Natural killer cell (primary cell): ENCODE results near the gene RPS2. TPM values are rescaled to one million over a fixed set of nuclear protein-coding genes. Genes with fewer than 3 reads are reported as not detected.

Experiments
- ATAC-seq, 3 donors: fragments of 150-1000 bp in 2 of 3; fragments of 200-7000 bp in 1 of 3; cut with Tn5 transposase; 1 replicate in 1 of 3; 2 replicates in 2 of 3; pipeline ENCODE4 v1.10.0; 2021; ENCODE audit warnings: mild to moderate bottlenecking in 2 of 3, moderate library complexity in 2 of 3
- DNase-seq, 2 donors: peaks; one replicate each; pipeline versions ENCODE4 v3.0.0 to v3.0.0-alpha.2; 2013 to 2021; ENCODE audit warnings: mixed read lengths in 1 of 2
- H3K27ac ChIP-seq: one replicate; pipeline ENCODE4 v1.5.1; 2013; ENCODE audit warnings: mild to moderate bottlenecking, low read length
- H3K27me3 ChIP-seq: one replicate; pipeline ENCODE4 v1.6.1; 2013; ENCODE audit warnings: low read length; ENCODE audit not compliant: control insufficient read depth, insufficient read depth
- H3K36me3 ChIP-seq: one replicate; pipeline ENCODE4 v1.6.1; 2013; ENCODE audit warnings: low read length; ENCODE audit not compliant: control insufficient read depth, insufficient read depth
- H3K4me1 ChIP-seq: one replicate; pipeline ENCODE4 v1.6.1; 2013; ENCODE audit warnings: low read length; ENCODE audit not compliant: control insufficient read depth, insufficient read depth
- H3K4me3 ChIP-seq: one replicate; pipeline ENCODE4 v1.5.1; 2013; ENCODE audit warnings: low read length
- H3K9me3 ChIP-seq: one replicate; pipeline ENCODE4 v1.6.1; 2013; ENCODE audit warnings: low read length; ENCODE audit not compliant: control insufficient read depth, insufficient read depth
- H3K27ac Mint-ChIP-seq, 2 donors: one replicate each; pipeline ENCODE4 v1.8.0; 2022; ENCODE audit warnings: mild to moderate bottlenecking in 2 of 2, mixed read lengths in 2 of 2, moderate library complexity in 1 of 2
- H3K27me3 Mint-ChIP-seq, 2 donors: one replicate each; pipeline ENCODE4 v1.8.0; 2022; ENCODE audit warnings: low read depth in 2 of 2, mixed read lengths in 2 of 2
- H3K36me3 Mint-ChIP-seq: one replicate; pipeline ENCODE4 v1.8.0; 2022; ENCODE audit warnings: mixed read lengths
- H3K4me1 Mint-ChIP-seq, 2 donors: one replicate each; pipeline ENCODE4 v1.8.0; 2022; ENCODE audit warnings: mixed read lengths in 2 of 2
- H3K4me3 Mint-ChIP-seq: one replicate; pipeline ENCODE4 v1.8.0; 2022; ENCODE audit warnings: mild to moderate bottlenecking, moderate library complexity, mixed read lengths
- H3K9me3 Mint-ChIP-seq, 2 donors: one replicate each; pipeline ENCODE4 v1.8.0; 2022; ENCODE audit warnings: mixed read lengths in 2 of 2
- WGBS: methylation state at CpG from one replicate; pipeline ENCODE4 v1.1.7; 2013; ENCODE audit warnings: missing lambda C conversion rate; ENCODE audit not compliant: insufficient coverage; 5-methylcytosine and 5-hydroxymethylcytosine counted together
- intact Hi-C: fragments of 100-400 bp; cut with micrococcal nuclease; formaldehyde crosslinking; loops from one replicate; pipeline ENCODE4 v1.14.2; 2022
- total RNA-seq, 4 donors: library from RNA; stranded (reverse); fragments of 120-200 nt in 1 of 4; gene quantifications; one replicate each; pipeline versions ENCODE4 v1.2.3 to v1.2.4, GENCODE V29; 2013 to 2022
- TF ChIP-seq, protein P1 (sequence below): fragments of 200-600 bp; IDR thresholded peaks from one replicate; pipeline ENCODE4 v1.8.0; 2022; ENCODE audit warnings: antibody characterized with exemption

Gene RPS2
- total RNA-seq, 3 donors from 2014 or later (not counting 1 experiment from before 2014, with no cell fraction given), result 1,124 to 1,385 (median 1,274) TPM

DNA sequence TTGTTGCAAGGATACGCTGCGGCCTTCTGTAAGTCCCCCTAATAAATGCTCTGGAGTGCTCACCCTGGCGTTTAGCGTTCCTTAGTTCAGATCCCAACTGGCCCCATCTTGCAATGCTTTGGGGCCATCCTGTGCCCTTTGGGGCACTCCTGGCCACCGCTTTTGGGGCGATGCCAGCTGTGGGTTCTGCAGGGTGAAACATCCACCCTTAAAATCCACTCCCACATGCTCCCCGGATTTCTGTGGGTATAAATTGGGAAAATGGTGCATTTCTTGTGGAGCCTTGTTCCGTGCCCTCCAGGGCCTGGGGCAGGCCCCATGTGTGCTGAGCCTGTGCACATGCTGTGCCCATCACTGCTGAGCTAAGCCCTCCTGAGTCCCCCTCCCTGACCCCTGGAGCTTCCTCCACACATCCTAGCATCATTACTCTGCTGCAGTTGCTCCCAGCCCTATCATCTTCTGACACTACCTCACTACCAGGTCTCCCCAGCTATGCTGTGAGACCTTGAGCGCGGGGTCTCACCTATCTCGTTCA, 27.6 kb downstream of the RPS2 start:
- peaks cover 0 to 5% of the 10 kb centered on the region in 2 donors for H3K4me1 Mint-ChIP-seq
- 96% methylated on average over 9 of the region's 11 CpGs for WGBS
- Histone ChIP-seq H3K36me3 (peaks cover 15% of the 10 kb centered on the region), H3K4me3 (no peak overlapping the region), H3K9me3 (no peaks in the 10 kb centered on the region), H3K4me1 (peaks cover 19% of the 10 kb centered on the region), H3K27ac (no peak overlapping the region), H3K27me3 (no peaks in the 10 kb centered on the region)
- H3K36me3 Mint-ChIP-seq, result no peaks in the 10 kb centered on the region
- no peaks in the 10 kb centered on the region for H3K9me3 Mint-ChIP-seq
- DNase-seq (no peak), ATAC-seq (no peak)
- TF ChIP-seq, protein P1, sequence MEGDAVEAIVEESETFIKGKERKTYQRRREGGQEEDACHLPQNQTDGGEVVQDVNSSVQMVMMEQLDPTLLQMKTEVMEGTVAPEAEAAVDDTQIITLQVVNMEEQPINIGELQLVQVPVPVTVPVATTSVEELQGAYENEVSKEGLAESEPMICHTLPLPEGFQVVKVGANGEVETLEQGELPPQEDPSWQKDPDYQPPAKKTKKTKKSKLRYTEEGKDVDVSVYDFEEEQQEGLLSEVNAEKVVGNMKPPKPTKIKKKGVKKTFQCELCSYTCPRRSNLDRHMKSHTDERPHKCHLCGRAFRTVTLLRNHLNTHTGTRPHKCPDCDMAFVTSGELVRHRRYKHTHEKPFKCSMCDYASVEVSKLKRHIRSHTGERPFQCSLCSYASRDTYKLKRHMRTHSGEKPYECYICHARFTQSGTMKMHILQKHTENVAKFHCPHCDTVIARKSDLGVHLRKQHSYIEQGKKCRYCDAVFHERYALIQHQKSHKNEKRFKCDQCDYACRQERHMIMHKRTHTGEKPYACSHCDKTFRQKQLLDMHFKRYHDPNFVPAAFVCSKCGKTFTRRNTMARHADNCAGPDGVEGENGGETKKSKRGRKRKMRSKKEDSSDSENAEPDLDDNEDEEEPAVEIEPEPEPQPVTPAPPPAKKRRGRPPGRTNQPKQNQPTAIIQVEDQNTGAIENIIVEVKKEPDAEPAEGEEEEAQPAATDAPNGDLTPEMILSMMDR, result no peak
- H3K27me3 Mint-ChIP-seq, result no peaks in the 10 kb centered on the region
- H3K27ac Mint-ChIP-seq, result no peak overlapping the region
- no peak overlapping the region for H3K4me3 Mint-ChIP-seq
- intact Hi-C loops, result no loop called here

DNA sequence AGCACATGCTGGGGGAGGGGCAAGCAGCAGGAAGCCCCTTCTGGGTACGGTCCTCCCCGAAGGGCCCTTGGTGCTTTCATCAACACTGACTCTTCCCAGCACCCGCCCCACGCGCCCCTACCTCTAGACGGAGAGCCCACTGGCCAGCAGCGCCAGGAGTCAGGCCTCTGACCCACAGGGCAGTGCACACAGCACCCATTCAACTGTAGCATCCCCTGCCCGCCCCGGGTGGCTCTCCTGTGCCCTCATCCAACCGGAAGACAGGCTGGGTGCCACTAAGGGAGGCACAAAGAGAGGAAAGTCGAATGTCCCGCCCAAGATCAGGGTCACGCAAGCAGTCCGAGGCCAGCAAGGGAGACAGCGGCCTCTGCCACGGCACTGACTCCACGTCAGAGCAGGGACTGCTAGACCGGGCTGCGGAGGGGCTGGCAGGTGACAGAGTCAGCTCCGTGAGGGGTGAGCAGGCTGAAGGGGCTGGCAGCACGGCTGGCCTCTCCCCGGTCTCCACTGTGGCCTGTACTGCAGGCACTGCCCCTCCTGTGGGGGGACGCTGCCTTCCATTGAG, 31.4 kb downstream of the RPS2 start:
- no peaks in the 10 kb centered on the region for H3K4me1 Mint-ChIP-seq
- H3K4me1 ChIP-seq, result peaks cover 17% of the 10 kb centered on the region
- H3K4me3 ChIP-seq, result no peak overlapping the region
- H3K4me3 Mint-ChIP-seq, result no peak overlapping the region
- H3K9me3 Mint-ChIP-seq, result no peaks in the 10 kb centered on the region
- no peaks in the 10 kb centered on the region for H3K27me3 Mint-ChIP-seq
- H3K27me3 ChIP-seq, result no peaks in the 10 kb centered on the region
- H3K27ac Mint-ChIP-seq, result no peak overlapping the region
- no peaks in the 10 kb centered on the region for H3K9me3 ChIP-seq
- no peak overlapping the region for H3K27ac ChIP-seq
- WGBS, result 83% methylated on average over 23 of the region's 23 CpGs
- ATAC-seq, result no peak
- no peak for DNase-seq
- intact Hi-C loops, result no loop called here
- H3K36me3 ChIP-seq, result peaks cover 2% of the 10 kb centered on the region
- TF ChIP-seq, protein P1, result no peak
- no peaks in the 10 kb centered on the region for H3K36me3 Mint-ChIP-seq

DNA sequence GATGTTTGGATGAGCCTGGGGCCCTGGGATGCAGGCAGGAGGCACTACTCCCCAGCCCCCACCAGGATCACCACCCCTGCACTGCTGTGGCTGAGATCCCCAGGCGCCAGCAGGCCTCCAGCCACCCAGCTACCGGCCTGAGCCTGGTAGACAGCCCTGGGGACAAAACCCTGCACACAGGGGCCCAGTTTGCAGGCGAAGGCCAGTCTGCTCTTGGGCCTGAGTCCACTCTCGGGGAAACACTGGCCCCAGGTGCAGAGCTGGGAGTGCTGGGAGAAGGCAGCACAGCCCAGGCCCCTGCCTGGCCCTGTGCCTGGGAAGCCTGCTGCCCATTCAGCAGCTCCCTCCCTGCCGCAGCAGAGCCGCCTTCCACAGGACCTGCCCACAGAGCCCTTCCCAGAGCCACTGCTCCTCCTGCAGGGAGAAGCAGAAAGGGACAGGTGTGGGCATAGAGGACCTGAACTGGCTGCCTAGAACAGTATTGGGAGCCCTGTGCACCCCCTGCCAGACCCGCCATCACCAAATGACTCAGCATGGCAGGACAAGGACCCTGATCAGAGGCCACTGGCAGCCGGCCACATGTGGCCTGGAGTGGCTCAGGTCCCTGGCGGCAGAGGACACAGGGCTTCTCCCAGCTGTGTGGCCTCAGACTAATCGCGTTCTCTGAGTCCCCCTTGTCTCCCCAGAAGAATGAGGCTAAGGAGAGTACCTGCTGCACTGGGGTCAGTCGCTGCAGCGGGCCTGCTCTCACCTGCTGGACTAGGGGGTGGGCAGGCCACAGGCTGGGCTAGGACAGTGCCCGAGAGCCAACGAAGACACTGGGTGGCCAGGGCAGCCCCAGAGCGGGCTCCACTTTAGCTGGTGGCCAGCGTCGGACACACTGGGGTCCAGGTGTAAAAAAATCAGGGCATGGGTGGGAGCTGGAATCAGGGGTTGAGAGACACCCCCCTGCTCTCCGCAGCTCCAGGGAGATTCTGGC, 32.3 kb downstream of the RPS2 start:
- 90% methylated on average over 19 of the region's 19 CpGs for whole genome bisulfite sequencing
- H3K27me3 Mint-ChIP-seq, result no peaks in the 10 kb centered on the region
- no peak for ATAC-seq

More for the DNA sequence above, 32.3 kb downstream of the RPS2 start:
- no peak overlapping the region for H3K4me3 Mint-ChIP-seq
- Histone ChIP-seq H3K4me1 (peaks cover 11% of the 10 kb centered on the region), H3K9me3 (no peaks in the 10 kb centered on the region), H3K4me3 (no peak overlapping the region), H3K27me3 (no peaks in the 10 kb centered on the region), H3K36me3 (no peaks in the 10 kb centered on the region), H3K27ac (no peak overlapping the region)
- H3K27ac Mint-ChIP-seq, result no peak overlapping the region
- no peaks in the 10 kb centered on the region for H3K4me1 Mint-ChIP-seq
- intact Hi-C loops, result no loop called here
- TF ChIP-seq, protein P1, result no peak
- DNase-seq, result no peak
- H3K9me3 Mint-ChIP-seq, result no peaks in the 10 kb centered on the region
- no peaks in the 10 kb centered on the region for H3K36me3 Mint-ChIP-seq
